Nasal cavity respiratory epithelium epithelial cell of viscerocranial mucosa (primary cell): ENCODE data around the gene HSD3B7. TPM values are rescaled to one million over a fixed set of nuclear protein-coding genes. Genes with fewer than 3 reads are reported as not detected.

Experiments
- total RNA-seq: library from RNA; depleted of rRNA; stranded (reverse); fragments of >200 nt; gene quantifications from 2 replicates; pipeline ENCODE4 v1.2.3, GENCODE V29; 2014

HSD3B7 gene
- total RNA-seq = 4.1 and 4.7 TPM in 2 replicates

GRCh38 chr16:30984669-30985400 is at the start of gene HSD3B7:
Gene HSD3B7 (plus strand): TSS chr16:30985207. CDS start chr16:30985659, 452 bp downstream.

GRCh38 chr16:30948667-30949649 is 36.0 kb upstream of the HSD3B7 start, which contains the start of gene ORAI3:
Gene ORAI3 (plus strand): TSS chr16:30949068. CDS start chr16:30949290, 222 bp downstream.

GRCh38 chr16:30957456-30958174 is 27.4 kb upstream of the HSD3B7 start, which contains the start of gene SETD1A:
Gene SETD1A (plus strand): TSS chr16:30957754. CDS start chr16:30958732, 978 bp downstream.

GRCh38 chr16:31010585-31011325 is 25.7 kb downstream of the HSD3B7 start, which contains the start of gene STX1B:
Gene STX1B (minus strand): TSS chr16:31010638. CDS start chr16:31010396, 242 bp downstream.

GRCh38 chr16:31032736-31033708 is 48.0 kb downstream of the HSD3B7 start, which contains the start of gene STX4:
Gene STX4 (plus strand): TSS chr16:31033558. CDS start chr16:31033806, 248 bp downstream.

Other genes starting within 250 kb of the HSD3B7 start
- 12.0 and 15.7 TPM in 2 replicates for gene PHKG2, start 236.8 kb upstream of the HSD3B7 start, total RNA-seq
- 0.28 and 0.68 TPM in 2 replicates for gene CFAP119, start 223.1 kb upstream of the HSD3B7 start, total RNA-seq
- gene RNF40, start 222.9 kb upstream of the HSD3B7 start, total RNA-seq = 51.6 and 73.9 TPM in 2 replicates
- gene ZNF629, start 198.0 kb upstream of the HSD3B7 start, total RNA-seq = 6.2 and 12.6 TPM in 2 replicates
- 25.1 and 28.7 TPM in 2 replicates for gene BCL7C, start 91.1 kb upstream of the HSD3B7 start, total RNA-seq
- 0.68 and 1.2 TPM in 2 replicates for gene CTF1, start 88.6 kb upstream of the HSD3B7 start, total RNA-seq
- 17.4 and 21.7 TPM in 2 replicates for gene FBXL19, start 61.6 kb upstream of the HSD3B7 start, total RNA-seq
- gene ORAI3, start 36.1 kb upstream of the HSD3B7 start, total RNA-seq = 14.0 and 33.7 TPM in 2 replicates
- 1.4 and 6.9 TPM in 2 replicates for gene SETD1A, start 27.5 kb upstream of the HSD3B7 start, total RNA-seq
- gene STX1B, start 25.4 kb downstream of the HSD3B7 start, total RNA-seq = under 0.01 and 0.07 TPM in 2 replicates
- gene STX4, start 48.4 kb downstream of the HSD3B7 start, total RNA-seq = 12.0 and 24.3 TPM in 2 replicates
- 7.2 and 7.5 TPM in 2 replicates for gene ZNF668, start 89.0 kb downstream of the HSD3B7 start, total RNA-seq
- gene ZNF646, start 89.2 kb downstream of the HSD3B7 start, total RNA-seq = 11.3 and 19.6 TPM in 2 replicates
- 0.34 and 1.6 TPM in 2 replicates for gene PRSS53, start 103.7 kb downstream of the HSD3B7 start, total RNA-seq
- 27.0 and 29.0 TPM in 2 replicates for gene VKORC1, start 109.6 kb downstream of the HSD3B7 start, total RNA-seq
- 7.2 and 18.7 TPM in 2 replicates for gene BCKDK, start 123.2 kb downstream of the HSD3B7 start, total RNA-seq
- gene KAT8, start 132.5 kb downstream of the HSD3B7 start, total RNA-seq = 36.2 and 45.3 TPM in 2 replicates
- gene PRSS8, start 150.5 kb downstream of the HSD3B7 start, total RNA-seq = 31.1 and 54.2 TPM in 2 replicates
- 0.34 and 0.85 TPM in 2 replicates for gene PRSS36, start 164.9 kb downstream of the HSD3B7 start, total RNA-seq
- gene FUS, start 194.9 kb downstream of the HSD3B7 start, total RNA-seq = 17.8 and 42.6 TPM in 2 replicates
- gene PYCARD, start 217.6 kb downstream of the HSD3B7 start, total RNA-seq = 56.4 and 92.7 TPM in 2 replicates
- gene TRIM72, start 228.9 kb downstream of the HSD3B7 start, total RNA-seq = under 0.01 TPM in 1 of 2 replicates, not detected in the other
- not detected in 2 replicates for gene PYDC1, start 231.9 kb downstream of the HSD3B7 start, total RNA-seq